Pancreas (tissue), 10 donors: Measurements from ENCODE around the gene PASK. TPM values are rescaled to one million over a fixed set of nuclear protein-coding genes. Genes with fewer than 3 reads are reported as not detected.
A peak's percentile ranks its signal among the peaks of the same experiment; 100 is the strongest.

Source experiments
- ATAC-seq, 4 donors: fragments of 200-7000 bp; cut with Tn5 transposase; one replicate each; pipeline versions ENCODE4 v1.8.0 to v1.9.1; 2020; ENCODE audit warnings: mild to moderate bottlenecking in 4 of 4, moderate library complexity in 4 of 4
- DNase-seq, 6 donors: peaks; one replicate each; pipeline ENCODE4 v3.0.0-alpha.2; 2020
- FAIRE-seq: peaks from 2 replicates; lab custom pipeline; 2012; peaks lifted over from hg19 to GRCh38; lab: Jason Lieb, UNC
- H3K27ac ChIP-seq, 4 donors: fragments of 200-600 bp; sonication (generic); 1 replicate in 3 of 4; 2 replicates in 1 of 4; pipeline versions ENCODE4 v1.5.0 to v1.8.0; 2020
- H3K27me3 ChIP-seq, 4 donors: fragments of 200-600 bp; one replicate each; pipeline ENCODE4 v1.8.0; 2021
- H3K36me3 ChIP-seq, 3 donors: fragments of 200-600 bp; sonication (generic) in 1 of 3; one replicate each; pipeline versions ENCODE4 v1.5.0 to v1.8.0; 2020 to 2021
- H3K4me1 ChIP-seq, 3 donors: fragments of 200-600 bp; one replicate each; pipeline ENCODE4 v1.8.0; 2021
- H3K4me3 ChIP-seq, 4 donors: fragments of 200-600 bp; sonication (generic) in 2 of 4; one replicate each; pipeline versions ENCODE4 v1.5.0 to v1.8.0; 2020 to 2021
- H3K9me3 ChIP-seq, 4 donors: fragments of 200-600 bp; one replicate each; pipeline ENCODE4 v1.8.0; 2021
- CTCF ChIP-seq, 4 donors: fragments of 200-600 bp; sonication (generic) in 3 of 4; IDR thresholded peaks; one replicate each; pipeline versions ENCODE4 v1.5.0 to v1.8.0; 2021; ENCODE audit warnings: antibody characterized with exemption in 4 of 4
- WGBS, 2 donors: extraction: QIAGEN DNeasy Blood & Tissue Kit; methylation state at CpG; one replicate each; pipeline ENCODE4 v1.1.7; 2013; 5-methylcytosine and 5-hydroxymethylcytosine counted together
- intact Hi-C, 3 donors: fragments of 100-400 bp; cut with DNase I; formaldehyde crosslinking; loops; one replicate each; pipeline versions ENCODE4 v1.11.1 to v1.14.2; 2022
- polyA plus RNA-seq, 2 donors: library from polyadenylated mRNA; stranded (reverse); fragments of 200-250 nt; gene quantifications; one replicate each; pipeline ENCODE4 v1.2.3, GENCODE V29; 2013
- total RNA-seq, 6 donors: library from RNA; stranded (reverse); fragmentation: NEBNext Ultra II Directional in 4 of 6; extraction: Animal tissue kit (Norgen Biotek cat#: 25700) in 4 of 6; gene quantifications; one replicate each; pipeline versions ENCODE4 v1.2.1 to v1.2.4, GENCODE V29; 2021 to 2023
- donor health status: healthy with polysubstance abuse.
- donor health status: DM: no; HTN: no; CAD: no; lungs with moderate emphysema.
- donor health status: DM: no; HTN: no; CAD: no.
- donor health status: control.
- donor health status: control.
- donor health status: Bipolar disorder and iron deficiency.
- donor health status: DM: yes; HTN: yes; CAD: no.
- donor health status: DM: no; HTN: no; CAD: no.
- donor health status: DM: no; HTN: no; CAD: no.
- donor health status: DM: yes; HTN: yes; CAD: no.

The PASK gene
- total and polyA plus RNA-seq, 8 donors = 3.7 to 14.5 (median 9.2) TPM

DNA sequence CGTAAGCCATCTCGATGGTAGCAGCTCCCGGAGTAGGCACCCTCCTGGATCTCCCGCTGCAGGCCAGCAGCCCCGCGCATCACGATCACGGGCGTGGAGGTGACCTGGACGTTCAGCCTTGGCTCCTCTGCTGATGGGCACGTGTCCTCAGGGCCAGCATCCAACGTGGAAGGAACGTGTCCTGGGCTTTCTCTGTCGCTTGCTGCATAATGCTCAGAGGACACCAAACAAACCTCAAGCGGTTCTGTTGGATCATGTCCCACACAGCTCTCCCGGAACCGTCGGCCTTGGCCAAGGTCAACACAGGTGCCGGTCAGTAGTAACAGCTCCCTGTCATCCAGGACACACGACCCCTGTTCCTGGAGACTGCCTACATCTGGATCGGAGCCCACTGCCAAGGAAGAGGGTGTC lies 23.1 kb downstream of the PASK start:
- peak in 1 of 6 donors; percentile 39 for DNase-seq
- Histone ChIP-seq H3K27ac (no peak overlapping the region), H3K9me3 (no peaks in the 10 kb centered on the region), H3K36me3 (no peaks in the 10 kb centered on the region), H3K4me1 (no peaks in the 10 kb centered on the region), H3K4me3 (no peak overlapping the region), H3K27me3 (no peaks in the 10 kb centered on the region)
- FAIRE-seq = no peak
- WGBS, 2 donors = 80 to 81% methylated on average over 21 of the region's 21 CpGs
- intact Hi-C loops = no loop called here
- no peak for ATAC-seq
- no peak for TF ChIP-seq CTCF (IDR thresholded peaks at IDR 0.05)

- Histone ChIP-seq H3K9me3 (no peaks in the 10 kb centered on the region), H3K4me3 (no peak overlapping the region), H3K27me3 (no peaks in the 10 kb centered on the region), H3K36me3 (no peaks in the 10 kb centered on the region), H3K4me1 (no peaks in the 10 kb centered on the region), H3K27ac (no peak overlapping the region)
- WGBS, 2 donors = 91 to 96% methylated on average over 13 of the region's 13 CpGs
- TF ChIP-seq CTCF (IDR thresholded peaks at IDR 0.05) = no peak
- ATAC-seq (no peak), FAIRE-seq (no peak), DNase-seq (peak in 1 of 6 donors; percentile 17)
- intact Hi-C loops = no loop called here
These were observed 23.6 kb downstream of the PASK start for GRCh38 chr2:241125626-241126025.

- 74 to 89% methylated on average over 16 of the region's 16 CpGs for WGBS, 2 donors
- no peak for TF ChIP-seq CTCF (IDR thresholded peaks at IDR 0.05)
- ATAC-seq (peak in 3 of 4 donors; percentile 78 to 98 (median 92)), FAIRE-seq (no peak), DNase-seq (peak in 4 of 6 donors; percentile 31 to 90 (median 64))
- Histone ChIP-seq H3K27ac (no peak overlapping the region), H3K36me3 (no peaks in the 10 kb centered on the region), H3K4me3 (no peak overlapping the region), H3K9me3 (no peaks in the 10 kb centered on the region), H3K4me1 (no peaks in the 10 kb centered on the region), H3K27me3 (no peaks in the 10 kb centered on the region)
- intact Hi-C loops = no loop called here
These were observed 25.3 kb downstream of the PASK start for GRCh38 chr2:241123816-241124536.

DNA sequence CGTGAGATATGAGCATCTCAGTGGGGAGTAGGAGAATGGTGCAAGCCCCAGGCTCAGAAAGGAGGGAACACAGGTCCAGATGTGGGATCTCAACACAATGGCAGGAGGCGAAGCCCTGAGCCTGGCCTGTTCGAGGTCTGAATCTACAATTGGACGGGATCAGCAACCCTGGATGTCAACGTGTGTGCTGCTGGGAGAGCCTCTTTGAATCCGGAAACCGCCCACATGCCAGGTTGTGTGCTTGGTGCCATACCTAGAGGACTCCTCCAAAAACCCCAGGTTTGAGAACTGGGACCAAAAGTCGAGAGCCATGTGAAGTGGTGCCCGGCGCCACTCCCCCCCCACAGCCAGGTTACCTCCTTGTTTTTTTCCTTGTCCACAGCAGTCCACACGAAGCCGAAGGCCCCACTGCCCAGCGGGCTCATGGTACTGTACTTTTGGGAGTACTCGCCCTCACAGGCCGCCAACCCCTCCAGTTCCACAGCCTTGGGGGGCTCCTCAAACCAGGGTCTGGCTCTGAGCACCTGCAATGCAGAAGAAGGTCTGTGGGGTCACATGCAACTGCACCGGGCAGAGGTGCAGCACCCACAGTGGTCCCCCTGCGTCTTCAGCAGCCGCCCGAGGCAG lies 26.8 kb downstream of the PASK start:
- Histone ChIP-seq H3K36me3 (no peaks in the 10 kb centered on the region), H3K4me1 (no peaks in the 10 kb centered on the region), H3K27me3 (no peaks in the 10 kb centered on the region), H3K27ac (no peak overlapping the region), H3K4me3 (no peak overlapping the region), H3K9me3 (no peaks in the 10 kb centered on the region)
- FAIRE-seq (no peak), DNase-seq (peak in 1 of 6 donors; percentile 46), ATAC-seq (no peak)
- 94 to 96% methylated on average over 19 of the region's 19 CpGs for WGBS, 2 donors
- intact Hi-C loops = no loop called here
- no peak for TF ChIP-seq CTCF (IDR thresholded peaks at IDR 0.05)

DNA sequence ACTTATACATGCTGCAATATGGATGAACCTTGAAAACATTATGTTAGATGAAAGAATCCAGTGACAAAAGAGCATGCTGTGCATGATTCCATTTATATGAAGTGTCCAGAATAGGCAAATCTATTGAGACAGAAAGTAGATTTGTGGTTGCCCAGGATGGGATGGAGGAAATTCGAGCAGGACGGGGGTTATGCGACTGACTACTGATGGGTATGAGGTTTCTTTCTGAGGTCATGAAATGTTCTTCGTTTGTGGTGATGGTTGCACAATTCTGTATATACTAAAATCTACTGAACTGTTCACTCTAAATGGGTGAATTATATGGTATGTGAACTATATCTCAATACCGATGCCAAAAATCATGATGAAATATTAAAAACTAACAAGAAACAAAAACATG lies 28.3 kb downstream of the PASK start:
- Histone ChIP-seq H3K9me3 (no peaks in the 10 kb centered on the region), H3K27me3 (no peaks in the 10 kb centered on the region), H3K36me3 (no peaks in the 10 kb centered on the region), H3K4me1 (no peaks in the 10 kb centered on the region), H3K4me3 (no peak overlapping the region), H3K27ac (no peak overlapping the region)
- 89 to 92% methylated on average over 5 of the region's 5 CpGs for WGBS, 2 donors
- intact Hi-C loops = no loop called here
- no peak for ATAC-seq
- no peak for TF ChIP-seq CTCF (IDR thresholded peaks at IDR 0.05)
- DNase-seq = no peak
- FAIRE-seq = no peak
